ENCODE measurements around the gene BAX.

DNA sequence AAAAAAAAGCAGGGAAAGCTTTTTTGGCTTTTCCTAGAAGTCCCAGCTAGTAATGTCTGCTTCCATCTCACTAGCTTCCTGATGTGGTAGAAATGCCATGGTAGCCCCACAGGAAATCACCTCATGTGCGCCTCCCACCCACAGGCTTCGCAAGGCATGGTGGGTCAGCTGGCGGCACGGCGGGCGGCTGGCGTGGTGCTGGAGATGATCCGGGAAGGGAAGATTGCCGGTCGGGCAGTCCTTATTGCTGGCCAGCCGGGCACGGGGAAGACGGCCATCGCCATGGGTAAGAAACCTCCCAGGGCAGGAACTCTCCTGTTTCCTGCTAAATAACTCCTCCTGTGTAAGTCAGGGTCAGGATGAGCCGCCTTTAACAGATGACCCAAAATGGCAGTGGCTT is 49.5 kb downstream of the BAX start:
- no peak for TF ChIP-seq CTCF (IDR thresholded peaks at IDR 0.05; ENCODE audit: insufficient read depth, low read depth, low read length)
- TF ChIP-seq EZH2 (IDR thresholded peaks at IDR 0.05; ENCODE audit: insufficient read depth, low read length): no peak

Measured in astrocyte (in vitro differentiated cells and primary cell).